ENCODE results near the gene KDELR1. TPM values are rescaled to one million over a fixed set of nuclear protein-coding genes. Genes with fewer than 3 reads are reported as not detected.
A peak's percentile ranks its signal among the peaks of the same experiment; 100 is the strongest.

Gene KDELR1
- total and polyA plus RNA-seq, 9 of the 15 experiments (the other 6 are each of a cell fraction or from before 2014, with no cell fraction given): 6.1 to 165 (median 58.5) TPM

- TF ChIP-seq HNRNPUL1 (IDR thresholded peaks at IDR 0.05; ENCODE audit: low read length) (no peak), TCF15 (CRISPR knock-in tag; IDR thresholded peaks at IDR 0.05) (no peak), TEAD1 (CRISPR knock-in tag; IDR thresholded peaks at IDR 0.05) (peak in 1 of 2 experiments; percentile 72; a peak in 1 of 4 replicates), ZNF431 (CRISPR knock-in tag; IDR thresholded peaks at IDR 0.05) (peak; percentile 65; the same call in 1 of the 2 replicates), HMGN3 (IDR thresholded peaks at IDR 0.05; ENCODE audit: borderline replicate concordance, extremely low read depth, insufficient read length, low read depth, low read length) (peak; percentile 39), HEY1 (CRISPR knock-in tag; IDR thresholded peaks at IDR 0.05; ENCODE audit: borderline replicate concordance) (no peak), AFF4 (CRISPR knock-in tag; IDR thresholded peaks at IDR 0.05) (peak; percentile 90), PRPF4 (IDR thresholded peaks at IDR 0.05; ENCODE audit: insufficient read depth, low read depth, low read length, poor library complexity, severe bottlenecking) (no peak), TGIF2 (CRISPR knock-in tag; IDR thresholded peaks at IDR 0.05) (0 out of 2 replicates have a peak, but pooled peaks have one; percentile 64), ZNF175 (CRISPR knock-in tag; IDR thresholded peaks at IDR 0.05; ENCODE audit: low read depth) (no peak), ZNF280A (IDR thresholded peaks at IDR 0.05; ENCODE audit: low read depth, partially characterized antibody) (no peak), ZNF263 (CRISPR knock-in tag; IDR thresholded peaks at IDR 0.05; ENCODE audit: borderline replicate concordance) (peak; percentile 72; the same call in 1 of the 2 replicates), ZNF764 (CRISPR knock-in tag; IDR thresholded peaks at IDR 0.05; ENCODE audit: low read depth) (no peak), ELK3 (CRISPR knock-in tag; IDR thresholded peaks at IDR 0.05) (no peak), RFX5 (IDR thresholded peaks at IDR 0.05; ENCODE audit: low read depth, low read length) (no peak), HMG20A (CRISPR knock-in tag; conservative IDR thresholded peaks at IDR 0.05) (no peak)
Observed at GRCh38 chr19:48390188-48391099, 907 bp downstream of the KDELR1 start (continued).

Measured in K562 (cell line).